Natural killer cell (primary cell): ENCODE data around the gene KCTD20. TPM values are rescaled to one million over a fixed set of nuclear protein-coding genes. Genes with fewer than 3 reads are reported as not detected.

Experiments
- ATAC-seq, 3 donors: fragments of 150-1000 bp in 2 of 3; fragments of 200-7000 bp in 1 of 3; cut with Tn5 transposase; 1 replicate in 1 of 3; 2 replicates in 2 of 3; pipeline ENCODE4 v1.10.0; 2021; ENCODE audit warnings: mild to moderate bottlenecking in 2 of 3, moderate library complexity in 2 of 3
- DNase-seq, 2 donors: peaks; one replicate each; pipeline versions ENCODE4 v3.0.0 to v3.0.0-alpha.2; 2013 to 2021; ENCODE audit warnings: mixed read lengths in 1 of 2
- H3K27ac ChIP-seq: one replicate; pipeline ENCODE4 v1.5.1; 2013; ENCODE audit warnings: mild to moderate bottlenecking, low read length
- H3K27me3 ChIP-seq: one replicate; pipeline ENCODE4 v1.6.1; 2013; ENCODE audit warnings: low read length; ENCODE audit not compliant: control insufficient read depth, insufficient read depth
- H3K36me3 ChIP-seq: one replicate; pipeline ENCODE4 v1.6.1; 2013; ENCODE audit warnings: low read length; ENCODE audit not compliant: control insufficient read depth, insufficient read depth
- H3K4me1 ChIP-seq: one replicate; pipeline ENCODE4 v1.6.1; 2013; ENCODE audit warnings: low read length; ENCODE audit not compliant: control insufficient read depth, insufficient read depth
- H3K4me3 ChIP-seq: one replicate; pipeline ENCODE4 v1.5.1; 2013; ENCODE audit warnings: low read length
- H3K9me3 ChIP-seq: one replicate; pipeline ENCODE4 v1.6.1; 2013; ENCODE audit warnings: low read length; ENCODE audit not compliant: control insufficient read depth, insufficient read depth
- H3K27ac Mint-ChIP-seq, 2 donors: one replicate each; pipeline ENCODE4 v1.8.0; 2022; ENCODE audit warnings: mild to moderate bottlenecking in 2 of 2, mixed read lengths in 2 of 2, moderate library complexity in 1 of 2
- H3K27me3 Mint-ChIP-seq, 2 donors: one replicate each; pipeline ENCODE4 v1.8.0; 2022; ENCODE audit warnings: low read depth in 2 of 2, mixed read lengths in 2 of 2
- H3K36me3 Mint-ChIP-seq: one replicate; pipeline ENCODE4 v1.8.0; 2022; ENCODE audit warnings: mixed read lengths
- H3K4me1 Mint-ChIP-seq, 2 donors: one replicate each; pipeline ENCODE4 v1.8.0; 2022; ENCODE audit warnings: mixed read lengths in 2 of 2
- H3K4me3 Mint-ChIP-seq: one replicate; pipeline ENCODE4 v1.8.0; 2022; ENCODE audit warnings: mild to moderate bottlenecking, moderate library complexity, mixed read lengths
- H3K9me3 Mint-ChIP-seq, 2 donors: one replicate each; pipeline ENCODE4 v1.8.0; 2022; ENCODE audit warnings: mixed read lengths in 2 of 2
- CTCF ChIP-seq: fragments of 200-600 bp; IDR thresholded peaks from one replicate; pipeline ENCODE4 v1.8.0; 2022; ENCODE audit warnings: antibody characterized with exemption
- WGBS: methylation state at CpG from one replicate; pipeline ENCODE4 v1.1.7; 2013; ENCODE audit warnings: missing lambda C conversion rate; ENCODE audit not compliant: insufficient coverage; 5-methylcytosine and 5-hydroxymethylcytosine counted together
- intact Hi-C: fragments of 100-400 bp; cut with micrococcal nuclease; formaldehyde crosslinking; loops from one replicate; pipeline ENCODE4 v1.14.2; 2022
- total RNA-seq, 4 donors: library from RNA; stranded (reverse); fragments of 120-200 nt in 1 of 4; gene quantifications; one replicate each; pipeline versions ENCODE4 v1.2.3 to v1.2.4, GENCODE V29; 2013 to 2022

Gene KCTD20
- total RNA-seq, 3 donors from 2014 or later (not counting 1 experiment from before 2014, with no cell fraction given): 37.7 to 43.5 (median 43.2) TPM

- TF ChIP-seq CTCF: no peak
- intact Hi-C loops: no loop called here
These were observed 41.9 kb downstream of the KCTD20 start for GRCh38 chr6:36484736-36485135.

GRCh38 chr6:36487698-36488097 lies 44.9 kb downstream of the KCTD20 start:
- H3K4me3 Mint-ChIP-seq: no peak overlapping the region
- no peak for DNase-seq
- WGBS: 100% methylated on average over 1 of the region's 1 CpG
- no peak for ATAC-seq
- Histone ChIP-seq H3K4me3 (no peak overlapping the region), H3K36me3 (peaks cover 40% of the 10 kb centered on the region), H3K27me3 (no peaks in the 10 kb centered on the region), H3K4me1 (peaks cover 3% of the 10 kb centered on the region), H3K27ac (no peak overlapping the region), H3K9me3 (no peaks in the 10 kb centered on the region)
- H3K27ac Mint-ChIP-seq: peak overlapping the region; percentile 54 to 59
- no peaks in the 10 kb centered on the region for H3K27me3 Mint-ChIP-seq
- intact Hi-C loops: no loop called here
- no peaks in the 10 kb centered on the region for H3K9me3 Mint-ChIP-seq
- no peak for TF ChIP-seq CTCF
- H3K4me1 Mint-ChIP-seq: peaks cover 7 to 35% of the 10 kb centered on the region in 2 donors
- peaks cover 16% of the 10 kb centered on the region for H3K36me3 Mint-ChIP-seq

More at GRCh38 chr6:36484736-36485135, 41.9 kb downstream of the KCTD20 start:
- Histone ChIP-seq H3K36me3 (peaks cover 50% of the 10 kb centered on the region), H3K4me1 (no peaks in the 10 kb centered on the region), H3K9me3 (no peaks in the 10 kb centered on the region), H3K27me3 (no peaks in the 10 kb centered on the region), H3K27ac (no peak overlapping the region), H3K4me3 (no peak overlapping the region)
- H3K4me1 Mint-ChIP-seq: peaks cover 7 to 18% of the 10 kb centered on the region in 2 donors
- H3K27me3 Mint-ChIP-seq: no peaks in the 10 kb centered on the region
- H3K9me3 Mint-ChIP-seq: no peaks in the 10 kb centered on the region
- 97% methylated on average over 5 of the region's 5 CpGs for WGBS
- H3K27ac Mint-ChIP-seq: peak overlapping the region; percentile 44 to 68
- peaks cover 20% of the 10 kb centered on the region for H3K36me3 Mint-ChIP-seq
- no peak overlapping the region for H3K4me3 Mint-ChIP-seq
- no peak for DNase-seq
- ATAC-seq: no peak

DNA sequence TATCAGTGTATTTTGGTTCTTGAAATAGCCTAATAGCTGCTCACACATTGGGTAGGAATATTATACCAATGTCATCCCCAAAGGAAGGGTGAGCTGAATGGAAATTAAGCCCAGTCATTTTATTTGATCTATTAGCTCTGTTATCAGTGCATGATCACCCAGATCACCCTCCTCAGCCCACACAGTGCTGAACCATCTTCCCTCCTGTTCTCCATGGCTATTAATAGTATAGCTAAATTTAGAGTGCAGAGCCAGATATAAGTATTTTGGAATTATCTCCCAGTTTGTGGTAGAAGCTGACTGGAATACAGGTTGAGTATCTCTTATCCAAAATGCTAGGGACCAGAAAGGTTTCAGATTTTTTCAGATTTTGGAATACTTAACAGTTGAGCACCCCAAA lies 45.4 kb downstream of the KCTD20 start:
- H3K27ac Mint-ChIP-seq: peak overlapping the region in 1 of 2 donors; percentile 59
- Histone ChIP-seq H3K36me3 (peaks cover 42% of the 10 kb centered on the region), H3K27ac (no peak overlapping the region), H3K4me3 (no peak overlapping the region), H3K27me3 (no peaks in the 10 kb centered on the region), H3K4me1 (peaks cover 4% of the 10 kb centered on the region), H3K9me3 (no peaks in the 10 kb centered on the region)
- DNase-seq (no peak), ATAC-seq (no peak)
- no peak for TF ChIP-seq CTCF
- H3K9me3 Mint-ChIP-seq: no peaks in the 10 kb centered on the region
- H3K4me1 Mint-ChIP-seq: peaks cover 7 to 35% of the 10 kb centered on the region in 2 donors
- intact Hi-C loops: no loop called here
- peaks cover 16% of the 10 kb centered on the region for H3K36me3 Mint-ChIP-seq
- no peak overlapping the region for H3K4me3 Mint-ChIP-seq
- H3K27me3 Mint-ChIP-seq: no peaks in the 10 kb centered on the region

- Mint-ChIP-seq H3K9me3 (no peaks in the 10 kb centered on the region), H3K27ac (peak overlapping the region; percentile 27 to 46), H3K4me3 (no peak overlapping the region), H3K36me3 (peaks cover 26% of the 10 kb centered on the region), H3K4me1 (peaks cover 18 to 42% of the 10 kb centered on the region in 2 donors), H3K27me3 (no peaks in the 10 kb centered on the region)
- ATAC-seq: no peak
- H3K36me3 ChIP-seq: peaks cover 49% of the 10 kb centered on the region
- intact Hi-C loops: no loop called here
- WGBS: 97% methylated on average over 4 of the region's 4 CpGs
- H3K27me3 ChIP-seq: no peaks in the 10 kb centered on the region
- no peak for DNase-seq
- H3K9me3 ChIP-seq: no peaks in the 10 kb centered on the region
- no peak overlapping the region for H3K4me3 ChIP-seq
- no peak overlapping the region for H3K27ac ChIP-seq
- no peak for TF ChIP-seq CTCF
- peaks cover 6% of the 10 kb centered on the region for H3K4me1 ChIP-seq
These were observed 46.6 kb downstream of the KCTD20 start for GRCh38 chr6:36489426-36489825.
